NCI-H345 treated with DMSO at 0.1 percent for 48 hours (cell line): ENCODE data around the gene OSBPL5.
A peak's percentile ranks its signal among the peaks of the same experiment; 100 is the strongest.
"Not testable (repeated sequence)": the region's sequence is repeated elsewhere in the genome, so short reads cannot be mapped to it uniquely, and the experiment has no call there.

Experiments used
- DNase-seq: peaks from one replicate; lab custom pipeline; 2025; ENCODE audit not compliant: unreplicated experiment; lab: John Stamatoyannopoulos, UW

The OSBPL5 gene

DNA sequence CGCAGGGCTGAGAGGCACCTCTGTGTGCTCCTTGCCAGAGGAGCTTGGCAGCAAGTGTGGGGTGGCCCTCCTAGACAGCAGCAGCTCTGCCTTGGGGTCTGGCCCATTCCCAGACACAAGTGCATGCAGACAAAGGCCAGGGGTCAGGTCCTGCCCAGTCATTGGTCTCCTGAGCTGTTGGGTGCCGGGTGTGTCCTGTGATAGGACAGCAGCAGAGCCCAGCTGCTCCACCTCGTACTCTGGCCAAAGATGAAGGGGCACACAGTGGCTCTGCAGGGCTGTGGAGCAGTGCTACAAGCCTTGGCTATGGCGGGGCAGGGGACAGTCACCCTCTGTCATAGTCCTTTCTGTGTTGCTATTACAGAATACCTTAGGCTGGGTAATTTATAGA is 17.3 kb upstream of the OSBPL5 start:
- no peak for DNase-seq

DNA sequence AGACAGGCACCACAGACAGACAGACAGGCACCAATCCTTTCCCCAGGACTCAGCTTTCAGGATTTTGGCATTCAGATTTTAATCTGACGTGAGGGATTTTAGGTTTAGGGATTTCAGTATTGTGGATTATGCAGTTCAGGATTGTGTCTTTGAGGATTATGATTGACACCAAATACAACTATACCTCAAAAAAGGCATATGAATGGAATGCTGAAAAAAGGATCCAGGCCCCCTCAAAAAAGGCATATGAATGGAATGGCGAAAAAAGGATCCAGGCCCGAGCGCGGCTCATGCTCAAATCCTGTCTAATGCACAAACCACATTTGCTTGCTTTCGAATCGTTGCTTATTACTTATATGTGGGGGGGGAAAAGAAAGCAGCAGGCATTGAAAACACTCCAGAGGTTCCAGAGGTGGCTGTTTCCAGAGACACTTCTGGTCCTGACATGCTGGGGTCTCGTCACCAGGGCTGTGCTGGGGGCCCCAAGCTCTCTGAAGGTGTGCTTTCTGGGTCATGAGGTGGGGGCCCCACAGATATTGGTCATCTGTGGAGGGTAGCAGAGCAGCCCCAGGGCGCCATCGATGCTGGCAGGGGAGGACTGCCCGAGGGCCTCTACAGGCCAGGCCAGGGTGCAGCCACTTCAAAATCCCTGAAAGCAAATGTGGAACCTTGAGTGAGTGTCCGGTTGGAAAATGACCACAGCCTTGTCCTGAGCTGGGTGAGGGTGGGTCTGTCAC is 16.8 kb upstream of the OSBPL5 start:
- no peak for DNase-seq

DNA sequence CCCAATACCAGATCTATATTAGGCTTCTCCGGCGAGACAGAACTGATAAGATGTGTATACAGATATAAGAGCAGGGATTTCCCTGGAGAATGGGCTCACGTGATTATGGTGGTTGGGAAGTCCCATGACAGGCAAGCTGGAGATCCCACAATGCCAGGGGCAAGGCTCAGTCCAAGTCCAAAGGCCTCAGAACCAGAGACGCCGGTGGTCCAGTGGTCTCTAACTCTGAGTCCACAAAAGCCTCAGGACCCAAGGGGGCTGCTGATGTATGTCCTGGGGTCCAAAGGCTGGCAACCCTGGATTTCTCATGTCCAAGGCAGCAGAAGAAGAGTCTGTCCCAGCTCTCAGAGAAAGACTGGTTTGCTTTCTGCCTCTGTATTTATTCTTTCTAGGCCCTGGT is 15.8 kb upstream of the OSBPL5 start:
- no peak for DNase-seq

DNA sequence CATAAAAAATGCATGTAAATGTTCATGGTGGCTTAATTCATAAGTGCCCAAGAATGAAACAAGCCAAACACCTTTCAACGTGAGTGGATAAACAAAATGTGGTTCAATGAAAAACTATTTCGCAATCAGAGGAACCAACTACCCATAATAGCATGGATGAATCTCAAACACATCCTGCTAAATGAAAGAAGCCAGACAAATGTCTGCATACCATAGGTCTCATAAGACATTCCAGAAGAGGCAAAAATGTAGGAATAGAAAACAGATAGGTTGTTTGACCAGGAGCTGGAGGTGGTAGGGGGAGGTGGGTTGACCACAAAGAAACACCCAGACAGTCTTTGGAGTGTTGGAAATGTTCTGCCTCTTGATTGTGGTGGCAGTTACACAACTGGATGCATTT is 13.2 kb upstream of the OSBPL5 start:
- DNase-seq: no peak

DNA sequence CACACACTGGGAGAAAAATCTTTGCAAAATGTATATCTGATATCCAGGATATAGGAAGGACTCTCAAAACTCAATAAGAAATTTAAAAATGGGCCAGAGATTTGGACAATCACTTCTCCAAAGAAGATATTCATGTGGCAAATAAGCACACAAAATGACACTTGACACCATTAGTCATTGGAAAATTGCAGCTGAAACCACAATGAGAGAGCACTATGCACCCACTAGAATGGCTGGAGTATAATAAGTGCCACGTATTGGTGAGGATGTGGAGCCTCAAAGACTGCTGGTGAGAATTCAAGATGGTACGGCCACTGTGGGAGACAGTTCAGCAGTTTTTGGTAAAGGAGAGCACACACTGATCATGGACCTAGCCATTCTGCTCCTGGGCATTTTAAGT is 12.8 kb upstream of the OSBPL5 start:
- no peak for DNase-seq

DNA sequence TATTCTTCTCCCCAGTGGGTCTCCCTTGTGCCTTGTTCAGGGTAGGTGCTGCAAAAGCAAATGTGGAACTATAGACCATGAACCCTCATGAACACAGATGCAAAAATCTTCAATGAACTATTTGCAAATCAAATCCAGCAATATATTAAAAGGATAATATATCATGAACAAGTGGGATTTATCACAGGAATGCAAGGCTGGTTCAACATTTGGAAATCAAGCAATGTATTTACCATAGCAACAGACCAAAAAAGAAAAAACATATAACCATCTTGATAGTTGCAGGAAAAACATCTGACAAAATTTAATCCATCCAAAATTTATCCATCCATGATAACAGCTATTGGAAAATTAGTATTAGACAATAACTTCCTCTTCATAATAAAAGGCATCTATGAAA is 11.4 kb upstream of the OSBPL5 start:
- no peak for DNase-seq

DNA sequence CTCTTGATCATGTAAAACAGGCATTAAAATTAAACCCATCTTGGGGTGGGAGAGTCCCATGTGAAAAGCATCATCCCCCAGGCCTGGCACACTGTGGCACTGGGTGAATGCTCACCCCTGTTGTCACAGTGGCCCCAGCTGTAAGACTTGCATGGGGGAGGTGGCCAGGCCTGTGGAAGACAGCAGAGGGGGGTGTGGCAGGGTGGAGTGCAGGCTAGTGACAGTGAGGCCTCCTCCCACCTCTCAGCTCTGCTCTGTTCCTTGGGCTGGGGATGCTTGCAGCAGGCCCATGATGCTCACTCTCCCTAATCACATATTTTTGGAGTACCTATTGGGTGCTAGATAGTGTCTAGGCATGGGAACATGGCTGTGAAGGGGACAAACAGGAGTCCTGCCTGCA is 10.1 kb upstream of the OSBPL5 start:
- DNase-seq: no peak

DNA sequence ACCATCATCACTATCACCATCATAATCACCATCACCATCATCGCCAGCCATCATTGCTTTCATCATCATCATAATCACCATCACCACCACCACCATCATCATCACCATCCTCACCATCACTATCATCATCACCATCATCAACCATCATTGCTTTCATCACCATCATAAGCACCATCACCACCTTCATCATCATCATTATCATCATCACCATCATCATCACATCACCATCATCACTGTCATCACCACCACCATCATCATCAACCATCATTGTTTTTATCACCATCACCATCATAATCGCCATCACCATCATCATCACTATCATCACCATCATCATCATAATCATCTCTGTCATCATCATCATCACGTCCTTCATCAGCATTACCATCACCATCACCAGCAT is 9.3 kb upstream of the OSBPL5 start:
- no peak for DNase-seq

DNA sequence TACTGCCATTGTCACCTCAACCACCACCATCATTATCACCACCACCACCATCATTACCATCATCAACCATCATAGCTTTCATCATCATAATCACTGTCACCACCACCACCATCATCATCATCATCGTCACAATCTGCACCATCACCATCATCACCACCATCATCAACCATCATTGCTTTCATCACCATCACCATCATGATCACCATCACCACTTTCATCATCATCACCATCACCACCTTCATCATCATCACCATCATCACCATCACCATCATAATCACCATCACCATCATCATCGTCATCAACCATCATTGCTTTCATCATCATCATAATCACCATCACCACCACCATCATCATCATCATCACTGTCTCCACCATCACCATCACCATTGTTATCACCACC is 8.7 kb upstream of the OSBPL5 start:
- no peak for DNase-seq

DNA sequence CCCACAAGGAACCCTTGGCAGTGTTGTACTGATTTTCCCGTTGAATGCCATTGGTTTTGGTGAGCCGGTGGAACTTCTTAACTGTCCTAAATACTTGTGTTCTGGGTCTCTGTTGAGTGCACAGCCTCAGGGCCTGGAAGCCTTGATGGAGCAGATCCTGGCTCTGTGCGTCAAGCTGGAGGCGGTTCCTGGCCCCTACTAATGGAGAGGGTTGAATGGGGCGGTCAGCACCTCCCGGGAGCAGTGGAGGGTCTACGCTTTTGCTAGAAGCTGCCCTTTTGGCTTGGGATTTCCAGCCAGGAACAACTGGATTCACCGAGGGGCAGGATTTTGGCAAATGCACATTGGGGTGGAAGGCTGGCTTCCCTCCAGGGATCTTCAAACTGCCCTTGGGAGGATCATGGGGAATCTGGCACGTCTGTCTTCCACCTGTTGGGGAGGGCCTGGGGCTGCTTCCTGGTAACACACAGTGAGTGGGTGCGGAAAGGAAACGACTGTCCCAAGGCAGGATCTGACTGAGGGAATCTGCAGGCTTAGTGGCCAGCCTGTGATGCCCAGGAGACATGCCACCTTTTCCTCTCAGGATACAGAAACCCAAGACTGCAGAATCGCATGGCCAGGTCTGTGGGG is 6.9 kb upstream of the OSBPL5 start:
- DNase-seq: no peak

DNA sequence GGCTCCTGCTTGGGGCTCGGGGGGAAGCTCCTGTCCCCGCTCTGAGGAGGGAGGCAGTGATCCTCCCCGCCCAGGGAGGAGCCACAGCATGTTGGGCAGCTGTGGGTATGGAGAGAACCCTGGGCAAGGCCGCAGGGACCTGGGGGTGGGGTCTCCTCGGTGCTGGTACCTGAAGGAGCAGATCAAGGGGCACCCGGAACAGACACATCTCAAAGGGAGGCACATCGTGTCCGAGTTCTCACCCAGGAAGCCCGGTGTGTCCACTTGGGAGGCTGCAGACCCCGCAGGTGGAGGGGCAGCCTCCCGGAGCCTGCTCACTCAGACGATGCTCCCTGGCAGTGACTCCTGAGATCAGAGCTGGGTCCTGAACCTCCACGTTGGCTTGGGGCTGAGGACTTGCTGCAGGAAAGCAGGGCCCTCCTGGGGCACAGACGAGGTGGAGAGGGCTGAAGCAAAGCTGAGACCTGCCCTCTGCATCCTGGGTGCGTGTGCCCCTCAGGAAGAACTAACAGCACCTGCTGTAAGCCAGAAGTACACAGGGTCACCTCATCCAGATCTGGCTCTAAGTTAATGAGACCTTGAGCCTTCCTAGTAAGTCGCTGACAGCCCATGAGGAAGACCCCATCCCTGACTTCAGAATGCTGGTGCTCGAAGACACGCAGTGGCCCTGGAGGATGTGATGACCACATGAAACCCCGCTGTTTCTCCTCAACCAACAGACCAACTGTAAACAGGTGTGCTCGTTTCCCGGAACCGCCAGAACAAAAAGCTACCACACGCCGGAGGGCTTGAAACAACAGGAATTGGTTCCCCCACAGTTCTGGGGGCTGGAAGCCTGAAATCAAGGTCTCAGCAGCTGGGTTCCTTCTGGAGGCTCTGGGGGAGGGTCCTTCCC is 5.9 kb upstream of the OSBPL5 start:
- DNase-seq: no peak

DNA sequence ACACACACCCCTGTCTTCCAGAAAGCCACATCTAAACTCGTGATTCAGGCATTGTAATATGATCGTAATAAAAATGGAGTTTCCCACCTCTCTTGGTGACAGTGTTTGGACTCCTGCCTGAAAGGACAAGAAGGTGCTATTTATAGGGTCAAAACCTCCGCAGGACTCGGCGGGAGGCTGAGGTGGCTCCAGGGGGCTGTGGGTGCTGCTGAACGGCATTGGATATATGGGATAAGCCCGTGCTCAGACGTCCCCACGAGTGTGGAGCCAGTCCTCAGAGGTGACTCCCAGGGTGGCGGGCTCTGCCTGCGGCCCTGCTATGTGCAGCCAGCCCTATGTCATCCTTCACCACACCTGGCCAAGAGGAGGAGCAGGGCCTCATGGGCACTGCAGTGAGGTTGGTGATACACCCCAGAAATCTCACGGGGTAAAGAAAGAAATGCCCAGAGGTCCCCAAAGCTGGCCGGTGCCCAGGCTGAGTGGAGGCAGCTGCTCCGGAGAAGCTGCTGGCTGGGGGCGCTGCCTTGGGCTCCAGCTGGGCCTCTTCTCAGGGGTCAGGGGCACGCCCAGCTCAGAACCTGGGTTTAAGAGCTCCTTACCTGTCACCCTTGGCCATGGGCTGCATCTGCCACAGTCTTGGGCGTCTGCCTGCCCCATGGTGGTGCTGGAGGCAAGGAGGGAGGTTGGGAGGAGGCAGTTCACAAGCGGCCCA is 5.1 kb upstream of the OSBPL5 start:
- no peak for DNase-seq

DNA sequence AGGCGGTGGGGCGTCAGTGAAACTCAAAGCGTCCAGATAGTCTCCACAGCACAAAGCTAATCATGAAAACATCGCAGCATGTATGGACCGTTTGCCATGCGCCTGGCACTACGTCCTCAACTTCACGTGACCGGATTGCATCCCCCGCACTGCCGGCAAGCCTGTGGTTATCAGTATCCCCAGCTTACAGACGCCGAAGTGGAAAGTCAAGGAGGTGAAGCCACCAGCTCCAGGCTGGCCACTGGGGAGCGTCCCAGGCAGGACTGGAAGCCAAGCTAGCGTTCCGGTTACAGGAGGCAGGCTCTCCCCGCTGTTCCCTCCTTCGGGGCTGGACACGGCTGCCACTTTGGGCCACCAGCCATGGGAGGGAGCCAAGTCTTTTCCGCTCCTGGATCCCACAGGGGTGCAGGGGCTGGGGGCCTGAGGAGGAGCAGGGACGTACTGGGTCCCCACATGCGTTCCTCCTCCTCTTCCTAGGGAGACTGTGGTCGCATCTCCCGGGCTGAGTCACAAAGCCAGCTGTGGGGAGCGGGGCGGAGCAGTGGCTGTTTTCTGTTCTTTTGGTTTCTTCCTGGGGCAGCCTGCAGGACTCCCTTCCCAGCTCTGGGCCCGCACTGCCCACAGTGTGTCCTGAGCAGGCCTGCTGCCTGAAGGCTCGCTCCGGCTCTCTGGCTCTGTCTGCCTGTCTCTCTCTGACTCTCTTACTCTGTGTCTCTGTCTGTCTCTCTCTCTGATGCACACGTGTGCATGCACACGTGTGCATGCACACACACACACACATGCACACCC is 4.3 kb upstream of the OSBPL5 start:
- DNase-seq: no peak

DNA sequence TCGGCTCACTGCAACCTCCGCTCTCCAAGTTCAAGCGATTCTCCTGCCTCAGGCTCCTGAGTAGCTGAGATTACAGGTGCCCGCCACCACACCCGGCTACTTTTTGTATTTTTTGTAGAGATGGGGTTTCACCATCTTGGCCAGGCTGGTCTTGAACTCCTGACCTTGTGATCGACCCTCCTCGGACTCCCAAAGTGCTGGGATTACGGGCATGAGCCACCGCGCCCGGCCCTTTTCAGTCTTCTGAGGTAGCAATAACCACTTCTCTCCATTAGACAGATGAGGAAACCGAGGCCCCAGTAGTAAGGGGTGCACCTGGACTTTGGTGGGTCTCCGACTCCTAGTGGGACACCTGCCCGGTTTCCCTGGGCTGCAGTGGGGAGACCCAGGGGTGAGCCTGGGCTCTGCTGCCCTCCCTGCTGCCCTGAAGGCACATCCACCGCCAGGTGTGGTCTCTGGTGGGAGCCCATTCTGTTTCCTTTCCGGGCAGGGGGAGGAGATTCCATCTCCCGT is 3.7 kb upstream of the OSBPL5 start:
- not testable (repeated sequence) for DNase-seq

DNA sequence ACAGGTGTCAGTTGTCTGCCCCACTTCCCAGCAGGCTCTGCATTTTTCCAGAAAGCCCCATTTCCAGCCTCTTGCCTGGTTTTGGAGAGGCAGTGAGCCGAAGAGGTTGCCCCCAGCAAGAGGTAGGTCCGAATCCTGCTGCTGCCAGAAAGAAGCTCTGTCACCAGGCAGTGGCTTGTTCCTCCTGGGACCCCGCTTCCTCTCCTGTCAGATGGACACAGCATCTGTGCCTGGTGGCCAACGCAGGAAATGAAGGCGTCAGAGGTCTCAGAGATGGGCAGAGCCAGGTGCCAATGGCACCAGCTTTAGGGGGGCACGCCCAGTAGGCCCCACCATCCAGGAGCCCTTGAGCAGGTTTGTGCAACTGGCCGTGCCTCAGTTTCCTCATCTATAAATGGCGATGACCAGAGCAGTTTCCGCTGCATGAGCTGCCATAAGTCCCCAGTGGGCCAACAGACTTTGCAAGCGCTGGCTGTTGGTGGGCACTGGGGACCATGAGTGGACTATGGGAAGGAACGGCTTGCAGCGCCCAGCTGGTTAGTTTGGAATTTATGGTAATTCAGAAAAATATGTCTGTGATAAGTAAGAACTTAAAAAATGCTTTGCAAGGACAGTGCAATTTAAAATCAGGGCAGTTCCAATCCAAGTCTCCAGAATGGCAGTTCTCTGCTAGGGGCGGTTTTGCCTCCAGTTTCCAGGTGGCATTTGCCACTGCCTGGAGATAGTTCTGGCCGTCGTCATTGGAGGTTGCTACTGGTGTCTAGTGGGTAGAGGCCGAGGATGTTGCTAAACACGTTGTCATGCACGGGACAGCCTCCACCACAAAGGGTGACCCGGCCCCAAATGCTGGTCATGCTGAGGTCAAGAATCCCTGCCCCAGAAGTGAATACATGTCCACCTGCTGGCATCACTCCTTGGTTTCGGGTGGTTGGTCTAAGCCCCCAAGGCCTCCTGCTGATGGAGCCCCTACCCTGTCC is 2.3 kb upstream of the OSBPL5 start:
- no peak for DNase-seq

DNA sequence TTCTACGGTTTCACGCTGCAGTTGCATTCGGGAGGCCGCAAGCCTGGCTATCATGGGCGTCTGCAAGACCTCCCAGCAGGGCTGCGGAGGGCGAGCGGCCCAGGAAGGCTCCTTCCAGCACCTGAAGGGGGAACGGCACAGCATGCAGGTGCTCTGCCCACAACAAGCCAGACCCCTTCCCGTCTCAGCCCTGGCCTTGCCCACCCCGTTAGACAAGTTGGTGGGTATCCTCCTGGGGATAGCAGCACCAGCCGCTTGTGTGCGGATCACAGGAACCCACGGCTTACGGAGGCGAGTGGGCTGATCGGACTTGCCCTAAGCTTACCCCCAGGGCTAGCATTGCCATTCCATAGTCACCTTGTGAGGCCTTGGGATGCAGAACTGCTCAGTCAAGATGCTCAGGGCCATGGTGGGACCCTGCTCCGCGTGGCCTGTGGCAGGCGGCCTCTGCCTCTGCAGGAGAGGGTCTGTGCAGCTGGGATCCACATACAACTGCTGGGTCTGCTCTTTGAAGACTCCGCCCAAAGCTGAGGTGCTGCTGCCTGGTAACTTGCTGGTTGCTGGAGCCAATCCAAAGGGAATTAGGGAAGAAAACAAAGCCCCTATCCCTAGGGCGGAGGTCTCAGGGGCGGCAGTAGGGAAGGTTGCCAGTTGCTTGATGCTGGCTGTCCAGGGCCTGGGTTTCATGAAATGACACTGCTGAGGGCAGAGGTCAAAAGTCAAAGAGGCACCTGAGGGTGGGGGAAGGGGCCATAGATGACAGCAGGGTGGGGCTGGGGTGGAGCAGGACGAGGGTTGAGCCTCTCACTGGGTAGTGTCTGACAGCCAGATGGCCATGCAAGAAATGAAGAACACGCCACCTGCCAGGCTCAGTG is 1.4 kb upstream of the OSBPL5 start:
- DNase-seq: peak; percentile 42

DNA sequence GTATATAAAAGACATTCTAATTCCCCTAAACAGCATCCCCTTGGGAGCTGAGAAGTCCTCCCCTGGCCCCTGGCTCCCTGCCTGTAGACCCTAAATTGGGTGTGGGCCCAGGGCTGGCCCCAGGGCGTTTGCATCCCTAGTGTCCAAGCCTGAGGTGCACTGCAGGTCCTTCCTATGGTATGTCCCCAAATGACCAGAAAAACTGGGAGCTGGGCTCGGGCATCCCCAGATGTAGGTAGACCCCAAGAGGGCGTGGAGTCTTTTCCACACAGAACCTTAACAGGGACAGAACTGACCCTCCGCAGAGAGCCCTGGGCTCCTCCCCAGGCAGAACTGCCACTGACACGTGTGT is 782 bp upstream of the OSBPL5 start:
- DNase-seq: no peak

DNA sequence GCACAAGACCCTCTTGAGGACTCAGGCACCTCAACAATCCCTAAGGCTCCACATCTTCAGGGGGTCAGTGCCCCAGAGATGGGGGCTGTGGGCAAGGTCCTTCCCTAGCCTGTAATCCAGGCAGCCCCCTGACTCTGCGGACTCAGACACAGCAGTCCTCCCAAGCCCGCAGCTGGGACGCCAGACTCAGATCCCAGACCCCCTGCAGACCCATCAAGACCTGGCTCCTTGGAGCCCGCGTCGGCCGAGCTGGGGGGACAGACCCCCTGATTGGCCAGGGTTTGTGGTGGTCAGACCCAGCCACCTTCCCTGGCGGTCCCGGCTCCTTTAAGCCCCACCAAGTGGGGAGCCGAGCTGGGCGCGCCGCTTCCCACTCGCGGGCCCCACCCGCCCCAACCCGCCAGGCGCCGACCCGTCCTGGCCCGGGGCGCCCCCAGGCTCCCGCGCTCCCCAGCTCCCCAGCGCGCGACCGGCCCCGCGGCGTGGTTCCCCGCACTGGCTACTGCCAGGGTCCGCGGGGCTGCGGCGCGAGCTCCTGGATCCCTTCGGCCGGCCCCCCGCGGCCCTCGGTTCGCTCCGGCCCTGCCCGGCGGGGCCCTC is 458 bp downstream of the OSBPL5 start:
- no peak for DNase-seq
